HEK293 (cell line): ENCODE data around the gene IPO9.

Source experiments
- CTCF ChIA-PET: fragments of 350-600 bp; formaldehyde crosslinking; extraction: SDS; loops from one replicate; lab custom pipeline; 2021; ENCODE audit warnings: antibody characterized with exemption; lab: Yijun Ruan, JAX
- POLR2A ChIA-PET: fragments of 300-600 bp; formaldehyde crosslinking; extraction: SDS; loops from one replicate; lab custom pipeline; 2020; ENCODE audit warnings: antibody characterized with exemption, inconsistent platforms; lab: Yijun Ruan, JAX
- H3K27ac ChIP-seq: fragments of 200-500 bp; sonication (Bioruptor generic); 2 replicates; pipeline ENCODE4 v1.5.1; 2014; ENCODE audit warnings: low read depth, low read length, control low read depth, inconsistent platforms; ENCODE audit errors: extremely low read depth
- H3K36me3 ChIP-seq, 2 experiments: fragments of 200-500 bp in 1 of 2; sonication (Bioruptor generic) in 1 of 2; 1 replicate in 1 of 2; 2 replicates in 1 of 2; pipeline ENCODE4 v1.5.1; 2014 to 2017; ENCODE audit warnings: inconsistent platforms in 2 of 2, low read length in 2 of 2; ENCODE audit not compliant: control insufficient read depth in 2 of 2, insufficient read depth in 1 of 2
- H3K4me1 ChIP-seq: fragments of 200-500 bp; sonication (Bioruptor generic); 2 replicates; pipeline ENCODE4 v1.5.1; 2014; ENCODE audit warnings: mild to moderate bottlenecking, low read length, inconsistent platforms; ENCODE audit not compliant: control insufficient read depth, insufficient read depth
- H3K4me3 ChIP-seq: 2 replicates; pipeline ENCODE4 v1.5.1; 2011; ENCODE audit warnings: low read depth, mild to moderate bottlenecking, control low read depth, low read length, moderate library complexity
- H3K9me3 ChIP-seq: fragments of 200-500 bp; sonication (Bioruptor generic); 2 replicates; pipeline ENCODE4 v1.5.1; 2014; ENCODE audit warnings: low read depth, low read length, inconsistent platforms; ENCODE audit not compliant: control insufficient read depth, insufficient read depth
- AEBP2 ChIP-seq: fragments of 450-650 bp; formaldehyde crosslinking; IDR thresholded peaks from 2 replicates; pipeline ENCODE4 v1.5.1; 2016; ENCODE audit warnings: missing biosample characterization, missing genetic modification characterization, borderline replicate concordance
- CTCF ChIP-seq: fragments of 450-650 bp; formaldehyde crosslinking; IDR thresholded peaks from 2 replicates; pipeline ENCODE4 v1.5.1; 2016; ENCODE audit warnings: missing biosample characterization, missing genetic modification characterization
- KLF10 ChIP-seq: fragments of 450-650 bp; IDR thresholded peaks from 2 replicates; pipeline ENCODE4 v1.5.1; 2018; ENCODE audit warnings: missing biosample characterization, mild to moderate bottlenecking, missing genetic modification characterization
- SETDB1 ChIP-seq: IDR thresholded peaks from one replicate; pipeline ENCODE4 v1.6.1; 2017; ENCODE audit warnings: mild to moderate bottlenecking, low read length, moderate library complexity, mixed read lengths; ENCODE audit not compliant: insufficient read length
- SP7 ChIP-seq: fragments of 450-650 bp; formaldehyde crosslinking; IDR thresholded peaks from 2 replicates; pipeline ENCODE4 v1.5.1; 2016; ENCODE audit warnings: missing biosample characterization, missing genetic modification characterization
- ZBTB44 ChIP-seq: fragments of 450-650 bp; IDR thresholded peaks from 2 replicates; pipeline ENCODE4 v1.5.1; 2018; ENCODE audit warnings: missing biosample characterization, mild to moderate bottlenecking, missing genetic modification characterization
- ZBTB49 ChIP-seq: fragments of 450-650 bp; formaldehyde crosslinking; IDR thresholded peaks from 2 replicates; pipeline ENCODE4 v1.5.1; 2016; ENCODE audit warnings: missing biosample characterization, missing genetic modification characterization, low read depth
- ZBTB6 ChIP-seq: fragments of 450-650 bp; formaldehyde crosslinking; IDR thresholded peaks from 2 replicates; pipeline ENCODE4 v1.5.1; 2017; ENCODE audit warnings: missing biosample characterization, missing genetic modification characterization
- ZIC2 ChIP-seq: fragments of 450-650 bp; formaldehyde crosslinking; IDR thresholded peaks from 2 replicates; pipeline ENCODE4 v1.5.1; 2016; ENCODE audit warnings: missing biosample characterization, missing genetic modification characterization
- ZNF132 ChIP-seq: fragments of 450-650 bp; formaldehyde crosslinking; IDR thresholded peaks from 2 replicates; pipeline ENCODE4 v1.5.1; 2017; ENCODE audit warnings: missing biosample characterization, missing genetic modification characterization, borderline replicate concordance
- ZNF2 ChIP-seq: fragments of 450-650 bp; formaldehyde crosslinking; IDR thresholded peaks from 2 replicates; pipeline ENCODE4 v1.5.1; 2016; ENCODE audit warnings: missing biosample characterization, missing genetic modification characterization
- ZNF335 ChIP-seq: fragments of 450-650 bp; formaldehyde crosslinking; conservative IDR thresholded peaks from 2 replicates; pipeline ENCODE4 v1.5.1; 2016; ENCODE audit warnings: missing biosample characterization, missing genetic modification characterization
- ZNF350 ChIP-seq: fragments of 450-650 bp; formaldehyde crosslinking; IDR thresholded peaks from 2 replicates; pipeline ENCODE4 v1.5.0; 2017; ENCODE audit warnings: missing biosample characterization, mild to moderate bottlenecking, missing genetic modification characterization
- ZNF404 ChIP-seq: fragments of 450-650 bp; formaldehyde crosslinking; IDR thresholded peaks from 2 replicates; pipeline ENCODE4 v1.5.1; 2017; ENCODE audit warnings: missing biosample characterization, missing genetic modification characterization
- ZNF423 ChIP-seq: fragments of 450-650 bp; formaldehyde crosslinking; IDR thresholded peaks from 2 replicates; pipeline ENCODE4 v1.5.1; 2016; ENCODE audit warnings: missing biosample characterization, missing genetic modification characterization
- ZNF580 ChIP-seq: fragments of 450-650 bp; formaldehyde crosslinking; IDR thresholded peaks from 2 replicates; pipeline ENCODE4 v1.5.1; 2016; ENCODE audit warnings: missing biosample characterization, missing genetic modification characterization
- ZNF621 ChIP-seq: fragments of 450-650 bp; formaldehyde crosslinking; IDR thresholded peaks from 2 replicates; pipeline ENCODE4 v1.5.1; 2017; ENCODE audit warnings: missing biosample characterization, missing genetic modification characterization
- ZSCAN5A ChIP-seq: fragments of 450-650 bp; formaldehyde crosslinking; IDR thresholded peaks from 2 replicates; pipeline ENCODE4 v1.5.1; 2016; ENCODE audit warnings: missing biosample characterization, missing genetic modification characterization
- ZXDB ChIP-seq: fragments of 450-650 bp; formaldehyde crosslinking; IDR thresholded peaks from 2 replicates; pipeline ENCODE4 v1.5.1; 2016; ENCODE audit warnings: missing biosample characterization, missing genetic modification characterization

The IPO9 gene

GRCh38 chr1:201783572-201783971 is 45.4 kb upstream of the IPO9 start:
- ChIA-PET POLR2A (no interaction called here), CTCF (interaction anchor here (0.9 to 18.0 kb wide), 5 partner anchors 9 to 302 kb away, joined by 3 to 593 read pairs (median 4); no protein-coding TSS in a partner anchor)
- peaks cover 0 to 61% of the 10 kb centered on the region in 2 experiments; a peak in 2 of 3 replicates for H3K36me3 ChIP-seq
- TF ChIP-seq ZNF132 (tag by site-specific recombination) (no peak), SETDB1 (no peak), ZXDB (tag by site-specific recombination) (no peak), ZNF350 (tag by site-specific recombination) (no peak), CTCF (tag by site-specific recombination) (peak; percentile 40; the same call in 1 of the 2 replicates), ZNF621 (tag by site-specific recombination) (no peak)
- no peak overlapping the region for H3K4me3 ChIP-seq
- no peaks in the 10 kb centered on the region for H3K9me3 ChIP-seq
- no peak overlapping the region for H3K27ac ChIP-seq
- H3K4me1 ChIP-seq, result peaks cover 6% of the 10 kb centered on the region; the same call in 1 of the 2 replicates

- no peaks in the 10 kb centered on the region for H3K9me3 ChIP-seq
- POLR2A ChIA-PET, result no interaction called here
- peaks cover 6% of the 10 kb centered on the region; the same call in 1 of the 2 replicates for H3K4me1 ChIP-seq
- TF ChIP-seq ZNF580 (tag by site-specific recombination) (no peak), ZBTB49 (tag by site-specific recombination) (no peak), ZSCAN5A (no peak), ZNF335 (tag by site-specific recombination) (no peak), ZIC2 (tag by site-specific recombination) (no peak), KLF10 (no peak), ZNF2 (tag by site-specific recombination) (no peak), ZNF350 (tag by site-specific recombination) (no peak), ZBTB44 (tag by site-specific recombination) (no peak), CTCF (tag by site-specific recombination) (no peak), AEBP2 (no peak), ZBTB6 (tag by site-specific recombination) (no peak), ZNF423 (tag by site-specific recombination) (no peak), ZNF404 (tag by site-specific recombination) (no peak), SP7 (tag by site-specific recombination) (no peak)
- CTCF ChIA-PET, result interaction anchor here (1.3 to 18.0 kb wide), 3 partner anchors 8 to 73 kb away, joined by 6 to 593 read pairs (median 21); no protein-coding TSS in a partner anchor
- H3K36me3 ChIP-seq, result peaks cover 0 to 71% of the 10 kb centered on the region in 2 experiments; a peak in 2 of 3 replicates
- no peak overlapping the region for H3K4me3 ChIP-seq
- H3K27ac ChIP-seq, result no peak overlapping the region
These were observed 43.7 kb upstream of the IPO9 start for GRCh38 chr1:201785291-201785690.
